ENCODE measurements around the gene EXD3. TPM values are rescaled to one million over a fixed set of nuclear protein-coding genes. Genes with fewer than 3 reads are reported as not detected.

The EXD3 gene
- total RNA-seq, 4 donors from 2014 or later = 11.8 to 49.0 (median 31.5) TPM

DNA sequence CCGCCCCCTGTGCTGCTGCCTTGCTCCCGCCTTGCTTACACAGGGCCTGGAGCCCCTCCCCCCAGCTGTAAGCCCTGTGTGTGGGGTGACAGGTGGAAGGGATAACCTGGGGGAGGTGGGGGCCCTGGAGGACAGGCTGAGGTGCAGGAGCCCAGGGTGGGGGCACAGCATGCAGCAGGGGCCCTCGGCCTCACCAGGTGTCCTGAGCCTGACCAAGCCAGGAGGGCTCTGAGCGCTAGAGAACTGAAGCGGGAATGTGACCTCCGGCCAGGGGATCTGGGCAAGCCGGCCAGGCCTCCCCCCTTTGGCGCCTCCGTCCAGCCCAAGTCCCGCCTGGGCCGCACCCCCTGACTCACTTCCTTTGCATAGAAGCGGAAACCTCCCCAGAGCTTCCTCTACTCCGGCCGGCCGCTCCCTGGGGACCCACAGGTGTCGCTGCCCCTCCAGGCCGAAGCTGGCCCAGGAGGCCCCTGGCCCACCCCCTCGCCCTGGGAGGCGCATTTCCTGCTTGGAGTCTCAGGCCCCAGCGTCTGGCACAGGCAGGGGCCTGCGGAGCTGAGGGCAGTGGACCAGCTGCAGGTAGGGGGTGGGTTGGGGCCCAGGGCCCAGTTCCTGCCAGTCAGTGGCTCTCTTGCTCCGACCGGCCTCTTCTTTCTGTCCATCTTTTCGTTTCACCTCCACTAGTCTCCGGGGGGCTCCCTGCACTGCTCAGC is 145.5 kb downstream of the EXD3 start, which contains the start of gene TOR4A:
Gene TOR4A, plus strand, starts transcription at position 398 of the 713 bp plus-strand sequence. CDS start 964 bp downstream, outside the sequence.
- H3K27me3 ChIP-seq = no peaks in the 10 kb centered on the region

DNA sequence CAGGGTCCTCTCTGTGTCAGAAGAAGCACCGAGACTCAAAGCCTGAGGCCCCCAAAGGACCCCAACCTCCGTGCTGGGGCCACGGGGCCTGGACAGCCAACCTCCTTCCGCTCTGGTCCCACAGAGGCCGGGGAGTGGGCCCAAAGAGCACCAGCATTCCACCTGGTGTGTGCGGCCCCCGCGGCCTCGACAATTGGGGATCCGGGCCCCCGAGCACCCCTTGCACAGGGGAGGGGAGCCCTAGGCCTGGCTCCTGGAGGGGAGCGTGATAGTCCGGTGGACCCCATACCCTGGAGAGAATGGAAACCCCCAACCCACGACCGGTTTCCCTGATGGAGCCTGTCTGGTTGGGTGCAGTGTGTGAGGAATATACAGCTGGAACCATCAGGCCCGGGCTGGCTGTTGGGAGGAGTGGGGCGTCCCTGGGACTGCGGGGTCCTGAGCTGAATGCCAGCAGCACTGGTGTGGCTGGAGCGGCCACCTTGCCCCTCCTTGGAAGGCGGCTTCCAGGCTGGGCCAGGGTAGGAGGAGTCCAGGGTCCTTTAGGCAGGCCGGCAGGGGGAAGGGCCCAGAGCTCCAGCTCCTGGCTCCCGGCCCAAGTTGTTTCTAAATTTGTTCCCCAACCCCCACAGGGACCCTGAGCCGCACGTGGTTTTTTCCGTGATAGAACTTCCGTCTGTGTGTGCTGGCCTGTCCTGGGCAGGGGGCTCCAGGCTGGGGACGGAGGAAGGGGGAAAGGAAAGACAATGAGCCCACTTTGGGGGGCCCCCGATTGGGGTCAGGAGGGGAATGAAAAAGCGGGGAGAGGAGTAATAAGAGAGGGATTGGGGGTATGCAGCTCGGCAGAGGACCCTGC is 146.3 kb downstream of the EXD3 start:
- H3K9me3 ChIP-seq = no peaks in the 10 kb centered on the region
- H3K27me3 ChIP-seq = no peaks in the 10 kb centered on the region
- intact Hi-C loops (cut with DNase I; ENCODE audit: low total_unique reads) = no loop called here
- peak overlapping the region; percentile 77 to 78 for H3K27ac ChIP-seq
- TF ChIP-seq CTCF (IDR thresholded peaks at IDR 0.05) = no peak
- TF ChIP-seq POLR2A (IDR thresholded peaks at IDR 0.05) = no peak
- peaks cover 0 to 10% of the 10 kb centered on the region in 2 donors for H3K4me1 ChIP-seq
- H3K36me3 ChIP-seq = no peaks in the 10 kb centered on the region
- peak overlapping the region; percentile 18 to 42 for H3K4me3 ChIP-seq
- peak; percentile 75 to 83 for DNase-seq

More for the DNA sequence above, 145.5 kb downstream of the EXD3 start, which contains the start of gene TOR4A:
- peak within 1 kb of the TSS; percentile 77 to 78 for H3K27ac ChIP-seq
- peaks cover 0 to 10% of the 10 kb centered on the region in 2 donors for H3K4me1 ChIP-seq
- intact Hi-C loops (cut with DNase I; ENCODE audit: low total_unique reads) = no loop called here
- no peaks in the 10 kb centered on the region for H3K9me3 ChIP-seq
- TF ChIP-seq POLR2A (IDR thresholded peaks at IDR 0.05) (peak; percentile 9 to 37), CTCF (IDR thresholded peaks at IDR 0.05) (peak in 1 of 4 experiments; percentile 8)
- no peaks in the 10 kb centered on the region for H3K36me3 ChIP-seq
- H3K4me3 ChIP-seq = peak within 1 kb of the TSS; percentile 18 to 42
- DNase-seq = peak; percentile 80 to 83

GRCh38 chr9:137275588-137276472 is 147.1 kb downstream of the EXD3 start:
- intact Hi-C loops (cut with DNase I; ENCODE audit: low total_unique reads) = no loop called here
- no peak for TF ChIP-seq POLR2A (IDR thresholded peaks at IDR 0.05)
- no peak for TF ChIP-seq CTCF (IDR thresholded peaks at IDR 0.05)
- Histone ChIP-seq H3K4me1 (peaks cover 0 to 10% of the 10 kb centered on the region in 2 donors), H3K4me3 (no peak overlapping the region), H3K36me3 (no peaks in the 10 kb centered on the region), H3K27me3 (no peaks in the 10 kb centered on the region), H3K9me3 (no peaks in the 10 kb centered on the region), H3K27ac (peak overlapping the region; percentile 77 to 78)
- DNase-seq = no peak

GRCh38 chr9:137275203-137275587 is 147.8 kb downstream of the EXD3 start:
- Histone ChIP-seq H3K9me3 (no peaks in the 10 kb centered on the region), H3K4me1 (peaks cover 0 to 10% of the 10 kb centered on the region in 2 donors), H3K27ac (no peak overlapping the region), H3K27me3 (no peaks in the 10 kb centered on the region), H3K4me3 (no peak overlapping the region), H3K36me3 (no peaks in the 10 kb centered on the region)
- intact Hi-C loops (cut with DNase I; ENCODE audit: low total_unique reads) = no loop called here
- DNase-seq = no peak
- TF ChIP-seq POLR2A (IDR thresholded peaks at IDR 0.05) (no peak), CTCF (IDR thresholded peaks at IDR 0.05) (no peak)
